GM23338 (cell line): ENCODE results near the gene SH3TC2. TPM values are rescaled to one million over a fixed set of nuclear protein-coding genes. Genes with fewer than 3 reads are reported as not detected.

Experiments
- ATAC-seq: fragments of 200-7000 bp; cut with Tn5 transposase; 3 replicates; pipeline ENCODE4 v1.9.1; 2020
- DNase-seq: peaks from one replicate; pipeline ENCODE4 v3.0.0-alpha.2; 2015; ENCODE audit warnings: low spot score
- H2AFZ ChIP-seq: fragments of 200-600 bp; sonication (generic); 2 replicates; pipeline ENCODE4 v1.8.0; 2016; ENCODE audit warnings: antibody characterized with exemption, mild to moderate bottlenecking, moderate library complexity
- H3F3A ChIP-seq: fragments of 200-600 bp; sonication (generic); replicated peaks from 2 replicates; pipeline ENCODE4 v1.8.0; 2017; ENCODE audit warnings: antibody characterized with exemption, mixed run types, low read depth
- H3K27ac ChIP-seq: fragments of 200-600 bp; sonication (generic); 2 replicates; pipeline ENCODE4 v1.6.1; 2016; ENCODE audit warnings: low read depth
- H3K27me3 ChIP-seq: fragments of 200-600 bp; sonication (generic); 2 replicates; pipeline ENCODE4 v1.8.0; 2016; ENCODE audit warnings: mild to moderate bottlenecking, mixed run types, moderate library complexity; ENCODE audit not compliant: insufficient read depth
- H3K36me3 ChIP-seq: fragments of 200-600 bp; sonication (generic); 2 replicates; pipeline ENCODE4 v1.8.0; 2016; ENCODE audit warnings: mild to moderate bottlenecking; ENCODE audit not compliant: insufficient read depth
- H3K4me1 ChIP-seq: fragments of 200-600 bp; sonication (generic); 2 replicates; pipeline ENCODE4 v1.8.0; 2016; ENCODE audit warnings: mild to moderate bottlenecking, moderate library complexity; ENCODE audit not compliant: insufficient read depth
- H3K4me2 ChIP-seq: fragments of 200-600 bp; sonication (generic); 2 replicates; pipeline ENCODE4 v1.7.1; 2017; ENCODE audit warnings: mixed run types
- H3K4me3 ChIP-seq: fragments of 200-600 bp; sonication (generic); 2 replicates; pipeline ENCODE4 v1.6.1; 2016; ENCODE audit warnings: mixed run types
- H3K79me2 ChIP-seq: fragments of 200-600 bp; sonication (generic); replicated peaks from 2 replicates; pipeline ENCODE4 v1.8.0; 2017; ENCODE audit warnings: mild to moderate bottlenecking; ENCODE audit not compliant: insufficient read depth
- H3K9me2 ChIP-seq: fragments of 200-600 bp; sonication (generic); 2 replicates; pipeline ENCODE4 v1.8.0; 2017; ENCODE audit not compliant: insufficient read depth
- H4K20me1 ChIP-seq: fragments of 200-600 bp; sonication (generic); replicated peaks from 2 replicates; pipeline ENCODE4 v1.8.0; 2017; ENCODE audit warnings: mild to moderate bottlenecking; ENCODE audit not compliant: insufficient read depth
- H3K27ac Mint-ChIP-seq: 2 replicates; pipeline ENCODE4 v1.8.0; 2020; ENCODE audit warnings: inconsistent platforms, mild to moderate bottlenecking, moderate library complexity, mixed read lengths
- H3K27me3 Mint-ChIP-seq: 3 replicates; pipeline ENCODE4 v1.8.0; 2022; ENCODE audit warnings: low read depth, mild to moderate bottlenecking, moderate library complexity, mixed read lengths, inconsistent platforms; ENCODE audit not compliant: insufficient read depth, poor library complexity
- H3K36me3 Mint-ChIP-seq: 3 replicates; pipeline ENCODE4 v1.8.0; 2021; ENCODE audit warnings: low read depth, mild to moderate bottlenecking, inconsistent platforms, moderate library complexity, mixed read lengths
- H3K4me1 Mint-ChIP-seq: 3 replicates; pipeline ENCODE4 v1.8.0; 2020; ENCODE audit warnings: mild to moderate bottlenecking, inconsistent platforms, mixed read lengths
- H3K4me3 Mint-ChIP-seq: 3 replicates; pipeline ENCODE4 v1.8.0; 2021; ENCODE audit warnings: moderate library complexity, mild to moderate bottlenecking, inconsistent platforms, mixed read lengths
- H3K9me3 Mint-ChIP-seq: 3 replicates; pipeline ENCODE4 v1.8.0; 2020; ENCODE audit warnings: moderate library complexity, mild to moderate bottlenecking, inconsistent platforms, mixed read lengths
- CREB1 ChIP-seq: fragments of 250-450 bp; sonication (Bioruptor Pico); IDR thresholded peaks from 2 replicates; pipeline ENCODE4 v1.5.0; 2020; ENCODE audit warnings: low read depth, mild to moderate bottlenecking, moderate library complexity
- EZH2 ChIP-seq: fragments of 200-600 bp; sonication (generic); IDR thresholded peaks from one replicate; pipeline ENCODE4 v1.8.0; 2017; ENCODE audit warnings: antibody characterized with exemption, mild to moderate bottlenecking, low read depth; ENCODE audit not compliant: unreplicated experiment
- NANOG ChIP-seq: IDR thresholded peaks from 2 replicates; pipeline ENCODE4 v1.6.1; 2016; ENCODE audit warnings: antibody characterized with exemption, borderline replicate concordance
- POLR2AphosphoS5 ChIP-seq: IDR thresholded peaks from 2 replicates; pipeline ENCODE4 v1.6.1; 2016; ENCODE audit warnings: antibody characterized with exemption, low read depth
- STAT1 ChIP-seq: IDR thresholded peaks from one replicate; pipeline ENCODE4 v1.6.1; 2016; ENCODE audit warnings: antibody characterized with exemption; ENCODE audit not compliant: unreplicated experiment
- ZNF114 ChIP-seq: fragments of 250-450 bp; sonication (Bioruptor Pico); IDR thresholded peaks from 2 replicates; pipeline ENCODE4 v1.5.0; 2020; ENCODE audit warnings: mild to moderate bottlenecking, moderate library complexity
- polyA plus RNA-seq: library from polyadenylated mRNA; unstranded; fragments of >200 nt; fragmentation: Nextera tagmentation; extraction: Ambion mirVana; gene quantifications from 2 replicates; pipeline ENCODE4 v1.2.1, GENCODE V29; 2016
- total RNA-seq: library from RNA; depleted of rRNA; stranded (reverse); fragments of >200 nt; shearing (Covaris generic); gene quantifications from 2 replicates; pipeline ENCODE4 v1.2.3, GENCODE V29; 2014
- TF ChIP-seq, protein P1 (sequence below): IDR thresholded peaks from one replicate; pipeline ENCODE4 v1.6.1; 2018; ENCODE audit warnings: antibody characterized with exemption; ENCODE audit not compliant: unreplicated experiment
- TF ChIP-seq, protein P2 (sequence below): fragments of 250-450 bp; sonication (Bioruptor Pico); IDR thresholded peaks from 2 replicates; pipeline ENCODE4 v1.5.0; 2020; ENCODE audit warnings: mild to moderate bottlenecking, moderate library complexity

The SH3TC2 gene
- total and polyA plus RNA-seq, 2 experiments from 2014 or later: 0.10 to 0.17 TPM

DNA sequence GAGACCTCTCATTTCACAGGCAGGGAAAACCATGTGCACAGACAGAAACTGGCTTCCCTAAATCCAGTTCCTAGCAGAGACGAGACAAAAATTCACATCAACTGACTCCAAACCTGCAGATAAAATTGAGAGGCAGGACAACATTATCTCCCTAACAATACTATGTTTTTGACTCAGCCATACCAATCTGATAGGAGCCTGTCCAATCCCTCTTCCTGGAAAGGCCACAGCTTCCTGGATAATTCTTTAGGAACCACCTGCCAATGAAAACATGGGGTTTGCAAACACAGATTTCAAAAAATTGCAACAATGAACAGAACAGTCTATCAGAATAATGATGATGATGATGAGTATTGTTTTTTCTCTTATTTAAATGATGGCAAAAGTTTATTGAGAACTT, 22.4 kb downstream of the SH3TC2 start (continued):
- TF ChIP-seq CREB1 (CRISPR knock-in tag) (no peak), ZNF114 (CRISPR knock-in tag) (no peak), NANOG (no peak), STAT1 (no peak)

DNA sequence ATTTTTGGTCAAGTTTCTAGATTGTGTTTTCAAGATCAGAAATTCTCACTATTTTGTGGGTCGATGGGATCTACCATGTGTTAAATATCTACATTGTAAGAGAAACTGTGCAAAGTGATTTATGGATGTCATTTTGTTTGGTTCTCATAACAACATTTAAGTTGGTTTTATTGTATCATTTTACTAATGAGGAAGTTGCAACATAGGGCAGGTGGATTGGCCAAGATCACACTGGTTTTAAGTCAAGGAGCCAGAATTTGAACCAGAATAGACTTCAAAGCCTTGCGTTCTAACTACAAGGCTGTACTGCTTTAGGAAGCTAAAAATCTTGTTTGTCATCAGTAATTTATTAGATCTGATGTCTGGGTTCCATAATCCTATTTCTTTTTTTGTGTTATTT, 23.4 kb downstream of the SH3TC2 start:
- H3K4me1 ChIP-seq: no peaks in the 10 kb centered on the region
- Mint-ChIP-seq H3K27me3 (peaks cover 5% of the 10 kb centered on the region), H3K4me1 (no peaks in the 10 kb centered on the region), H3K27ac (no peak overlapping the region), H3K36me3 (no peaks in the 10 kb centered on the region), H3K4me3 (no peak overlapping the region), H3K9me3 (no peaks in the 10 kb centered on the region)
- ATAC-seq (no peak), DNase-seq (no peak)
- H3K36me3 ChIP-seq: no peaks in the 10 kb centered on the region
- no peaks in the 10 kb centered on the region for H3K27me3 ChIP-seq
- H2AFZ ChIP-seq: no peak overlapping the region
- H3F3A ChIP-seq: no peaks in the 10 kb centered on the region
- TF ChIP-seq, protein P1, sequence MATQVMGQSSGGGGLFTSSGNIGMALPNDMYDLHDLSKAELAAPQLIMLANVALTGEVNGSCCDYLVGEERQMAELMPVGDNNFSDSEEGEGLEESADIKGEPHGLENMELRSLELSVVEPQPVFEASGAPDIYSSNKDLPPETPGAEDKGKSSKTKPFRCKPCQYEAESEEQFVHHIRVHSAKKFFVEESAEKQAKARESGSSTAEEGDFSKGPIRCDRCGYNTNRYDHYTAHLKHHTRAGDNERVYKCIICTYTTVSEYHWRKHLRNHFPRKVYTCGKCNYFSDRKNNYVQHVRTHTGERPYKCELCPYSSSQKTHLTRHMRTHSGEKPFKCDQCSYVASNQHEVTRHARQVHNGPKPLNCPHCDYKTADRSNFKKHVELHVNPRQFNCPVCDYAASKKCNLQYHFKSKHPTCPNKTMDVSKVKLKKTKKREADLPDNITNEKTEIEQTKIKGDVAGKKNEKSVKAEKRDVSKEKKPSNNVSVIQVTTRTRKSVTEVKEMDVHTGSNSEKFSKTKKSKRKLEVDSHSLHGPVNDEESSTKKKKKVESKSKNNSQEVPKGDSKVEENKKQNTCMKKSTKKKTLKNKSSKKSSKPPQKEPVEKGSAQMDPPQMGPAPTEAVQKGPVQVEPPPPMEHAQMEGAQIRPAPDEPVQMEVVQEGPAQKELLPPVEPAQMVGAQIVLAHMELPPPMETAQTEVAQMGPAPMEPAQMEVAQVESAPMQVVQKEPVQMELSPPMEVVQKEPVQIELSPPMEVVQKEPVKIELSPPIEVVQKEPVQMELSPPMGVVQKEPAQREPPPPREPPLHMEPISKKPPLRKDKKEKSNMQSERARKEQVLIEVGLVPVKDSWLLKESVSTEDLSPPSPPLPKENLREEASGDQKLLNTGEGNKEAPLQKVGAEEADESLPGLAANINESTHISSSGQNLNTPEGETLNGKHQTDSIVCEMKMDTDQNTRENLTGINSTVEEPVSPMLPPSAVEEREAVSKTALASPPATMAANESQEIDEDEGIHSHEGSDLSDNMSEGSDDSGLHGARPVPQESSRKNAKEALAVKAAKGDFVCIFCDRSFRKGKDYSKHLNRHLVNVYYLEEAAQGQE: no peak
- TF ChIP-seq CREB1 (CRISPR knock-in tag) (no peak), POLR2AphosphoS5 (no peak), EZH2 (no peak)
- H3K27ac ChIP-seq: no peak overlapping the region
- no peak overlapping the region for H3K4me2 ChIP-seq
- H3K9me2 ChIP-seq: no peaks in the 10 kb centered on the region
- H3K4me3 ChIP-seq: no peak overlapping the region
- no peaks in the 10 kb centered on the region for H4K20me1 ChIP-seq
- H3K79me2 ChIP-seq: no peaks in the 10 kb centered on the region

DNA sequence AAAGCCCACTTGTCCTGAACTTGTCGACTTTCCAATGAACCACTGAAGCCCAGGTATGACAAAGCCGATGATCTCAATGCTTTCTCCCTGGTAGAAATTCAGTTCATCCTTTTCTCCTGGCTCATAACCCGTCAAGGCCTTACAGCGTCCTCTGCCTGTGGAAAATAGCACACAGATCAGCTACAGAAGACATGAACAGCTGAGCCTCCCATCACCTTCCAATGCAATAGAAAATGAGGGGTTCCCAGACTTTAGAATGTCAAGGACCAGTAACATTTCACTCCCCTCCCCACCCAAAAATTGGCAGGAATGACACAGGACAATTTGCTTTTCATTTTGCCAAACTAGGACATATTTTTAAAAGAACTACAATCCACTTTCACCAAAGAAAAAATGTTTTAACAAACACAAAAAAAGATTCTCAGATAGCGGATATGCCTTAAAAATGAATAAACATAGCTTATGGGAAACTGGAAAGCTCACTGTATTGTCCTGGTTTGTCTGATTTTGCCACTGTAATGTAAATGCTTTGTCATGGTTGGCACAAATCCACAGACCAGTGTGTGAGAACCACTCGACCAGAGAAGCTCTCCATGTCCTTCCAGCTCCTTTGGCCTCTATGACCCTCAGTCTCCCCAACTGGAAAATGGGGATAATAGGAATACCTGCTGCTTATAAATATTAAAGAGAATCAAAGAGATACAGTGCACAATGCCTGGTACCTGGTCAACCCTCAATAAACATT, 24.4 kb downstream of the SH3TC2 start:
- no peaks in the 10 kb centered on the region for H3K9me2 ChIP-seq
- Mint-ChIP-seq H3K36me3 (no peaks in the 10 kb centered on the region), H3K4me1 (no peaks in the 10 kb centered on the region), H3K4me3 (no peak overlapping the region), H3K27ac (no peak overlapping the region), H3K27me3 (peaks cover 5% of the 10 kb centered on the region), H3K9me3 (no peaks in the 10 kb centered on the region)
- no peak overlapping the region for H3K4me3 ChIP-seq
- no peaks in the 10 kb centered on the region for H3K4me1 ChIP-seq
- no peak for DNase-seq
- no peak overlapping the region for H3K27ac ChIP-seq
- no peak overlapping the region for H3K4me2 ChIP-seq
- H3F3A ChIP-seq: no peaks in the 10 kb centered on the region
- H2AFZ ChIP-seq: no peak overlapping the region
- ATAC-seq: no peak
- no peaks in the 10 kb centered on the region for H3K79me2 ChIP-seq
- no peaks in the 10 kb centered on the region for H3K27me3 ChIP-seq
- H4K20me1 ChIP-seq: no peaks in the 10 kb centered on the region
- no peaks in the 10 kb centered on the region for H3K36me3 ChIP-seq
- TF ChIP-seq, protein P2, sequence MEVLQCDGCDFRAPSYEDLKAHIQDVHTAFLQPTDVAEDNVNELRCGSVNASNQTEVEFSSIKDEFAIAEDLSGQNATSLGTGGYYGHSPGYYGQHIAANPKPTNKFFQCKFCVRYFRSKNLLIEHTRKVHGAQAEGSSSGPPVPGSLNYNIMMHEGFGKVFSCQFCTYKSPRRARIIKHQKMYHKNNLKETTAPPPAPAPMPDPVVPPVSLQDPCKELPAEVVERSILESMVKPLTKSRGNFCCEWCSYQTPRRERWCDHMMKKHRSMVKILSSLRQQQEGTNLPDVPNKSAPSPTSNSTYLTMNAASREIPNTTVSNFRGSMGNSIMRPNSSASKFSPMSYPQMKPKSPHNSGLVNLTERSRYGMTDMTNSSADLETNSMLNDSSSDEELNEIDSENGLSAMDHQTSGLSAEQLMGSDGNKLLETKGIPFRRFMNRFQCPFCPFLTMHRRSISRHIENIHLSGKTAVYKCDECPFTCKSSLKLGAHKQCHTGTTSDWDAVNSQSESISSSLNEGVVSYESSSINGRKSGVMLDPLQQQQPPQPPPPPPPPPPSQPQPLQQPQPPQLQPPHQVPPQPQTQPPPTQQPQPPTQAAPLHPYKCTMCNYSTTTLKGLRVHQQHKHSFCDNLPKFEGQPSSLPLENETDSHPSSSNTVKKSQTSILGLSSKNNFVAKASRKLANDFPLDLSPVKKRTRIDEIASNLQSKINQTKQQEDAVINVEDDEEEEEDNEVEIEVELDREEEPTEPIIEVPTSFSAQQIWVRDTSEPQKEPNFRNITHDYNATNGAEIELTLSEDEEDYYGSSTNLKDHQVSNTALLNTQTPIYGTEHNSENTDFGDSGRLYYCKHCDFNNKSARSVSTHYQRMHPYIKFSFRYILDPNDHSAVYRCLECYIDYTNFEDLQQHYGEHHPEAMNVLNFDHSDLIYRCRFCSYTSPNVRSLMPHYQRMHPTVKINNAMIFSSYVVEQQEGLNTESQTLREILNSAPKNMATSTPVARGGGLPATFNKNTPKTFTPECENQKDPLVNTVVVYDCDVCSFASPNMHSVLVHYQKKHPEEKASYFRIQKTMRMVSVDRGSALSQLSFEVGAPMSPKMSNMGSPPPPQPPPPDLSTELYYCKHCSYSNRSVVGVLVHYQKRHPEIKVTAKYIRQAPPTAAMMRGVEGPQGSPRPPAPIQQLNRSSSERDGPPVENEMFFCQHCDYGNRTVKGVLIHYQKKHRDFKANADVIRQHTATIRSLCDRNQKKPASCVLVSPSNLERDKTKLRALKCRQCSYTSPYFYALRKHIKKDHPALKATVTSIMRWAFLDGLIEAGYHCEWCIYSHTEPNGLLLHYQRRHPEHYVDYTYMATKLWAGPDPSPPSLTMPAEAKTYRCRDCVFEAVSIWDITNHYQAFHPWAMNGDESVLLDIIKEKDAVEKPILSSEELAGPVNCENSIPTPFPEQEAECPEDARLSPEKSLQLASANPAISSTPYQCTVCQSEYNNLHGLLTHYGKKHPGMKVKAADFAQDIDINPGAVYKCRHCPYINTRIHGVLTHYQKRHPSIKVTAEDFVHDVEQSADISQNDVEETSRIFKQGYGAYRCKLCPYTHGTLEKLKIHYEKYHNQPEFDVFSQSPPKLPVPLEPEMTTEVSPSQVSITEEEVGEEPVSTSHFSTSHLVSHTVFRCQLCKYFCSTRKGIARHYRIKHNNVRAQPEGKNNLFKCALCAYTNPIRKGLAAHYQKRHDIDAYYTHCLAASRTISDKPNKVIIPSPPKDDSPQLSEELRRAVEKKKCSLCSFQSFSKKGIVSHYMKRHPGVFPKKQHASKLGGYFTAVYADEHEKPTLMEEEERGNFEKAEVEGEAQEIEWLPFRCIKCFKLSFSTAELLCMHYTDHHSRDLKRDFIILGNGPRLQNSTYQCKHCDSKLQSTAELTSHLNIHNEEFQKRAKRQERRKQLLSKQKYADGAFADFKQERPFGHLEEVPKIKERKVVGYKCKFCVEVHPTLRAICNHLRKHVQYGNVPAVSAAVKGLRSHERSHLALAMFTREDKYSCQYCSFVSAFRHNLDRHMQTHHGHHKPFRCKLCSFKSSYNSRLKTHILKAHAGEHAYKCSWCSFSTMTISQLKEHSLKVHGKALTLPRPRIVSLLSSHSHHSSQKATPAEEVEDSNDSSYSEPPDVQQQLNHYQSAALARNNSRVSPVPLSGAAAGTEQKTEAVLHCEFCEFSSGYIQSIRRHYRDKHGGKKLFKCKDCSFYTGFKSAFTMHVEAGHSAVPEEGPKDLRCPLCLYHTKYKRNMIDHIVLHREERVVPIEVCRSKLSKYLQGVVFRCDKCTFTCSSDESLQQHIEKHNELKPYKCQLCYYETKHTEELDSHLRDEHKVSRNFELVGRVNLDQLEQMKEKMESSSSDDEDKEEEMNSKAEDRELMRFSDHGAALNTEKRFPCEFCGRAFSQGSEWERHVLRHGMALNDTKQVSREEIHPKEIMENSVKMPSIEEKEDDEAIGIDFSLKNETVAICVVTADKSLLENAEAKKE: no peak
